ENCODE measurements around the gene SCO2.
A peak's percentile ranks its signal among the peaks of the same experiment; 100 is the strongest.

Gene SCO2

DNA sequence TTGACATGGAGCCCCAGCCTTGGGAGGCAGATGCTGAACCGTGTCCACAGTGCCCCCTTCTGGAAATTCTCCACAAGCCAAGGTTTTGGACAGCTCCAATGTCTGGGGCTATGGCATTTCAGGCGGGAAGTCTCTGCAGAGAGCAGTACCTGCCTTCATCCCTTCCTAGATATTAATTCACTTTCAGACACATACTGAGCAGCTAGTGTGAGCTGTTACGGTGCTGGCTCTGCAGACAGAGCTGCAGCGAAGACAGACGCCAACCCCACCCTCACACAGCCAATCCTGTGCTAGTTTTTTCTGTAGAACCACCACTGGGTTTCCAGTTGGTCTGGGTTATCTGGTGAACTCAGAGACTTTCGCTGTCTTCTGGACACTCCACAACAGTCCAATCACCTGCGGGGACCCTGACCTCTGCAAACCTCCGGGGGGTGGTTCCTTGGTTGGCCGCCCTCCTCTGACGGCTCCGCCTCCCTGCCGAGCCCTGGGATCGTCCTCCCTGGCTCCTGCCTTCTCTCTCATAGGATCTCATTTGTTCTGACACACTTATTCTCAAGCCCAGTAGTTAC lies 27.0 kb downstream of the SCO2 start:
- DNase-seq (ENCODE audit: low read depth), result peak; percentile 31

DNA sequence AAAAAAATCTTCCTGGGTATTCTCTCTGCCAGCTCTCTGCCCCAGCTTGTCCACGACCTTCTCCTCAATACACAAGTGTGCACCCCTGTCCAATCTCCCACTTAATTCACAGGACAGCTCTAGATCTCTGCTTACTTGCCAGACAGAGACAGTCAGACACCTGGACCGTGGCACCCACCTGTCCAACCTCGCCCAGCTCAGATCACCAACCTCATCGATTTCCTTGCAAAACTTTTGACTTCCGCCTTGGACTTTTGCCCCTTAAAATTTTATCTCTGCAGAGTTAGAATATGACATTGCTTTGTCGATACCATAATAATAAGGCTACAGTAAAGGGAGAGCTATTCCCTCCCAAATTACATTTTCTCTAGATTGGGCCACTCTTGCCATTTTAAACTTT lies 28.3 kb downstream of the SCO2 start:
- DNase-seq (ENCODE audit: low read depth), result no peak

DNA sequence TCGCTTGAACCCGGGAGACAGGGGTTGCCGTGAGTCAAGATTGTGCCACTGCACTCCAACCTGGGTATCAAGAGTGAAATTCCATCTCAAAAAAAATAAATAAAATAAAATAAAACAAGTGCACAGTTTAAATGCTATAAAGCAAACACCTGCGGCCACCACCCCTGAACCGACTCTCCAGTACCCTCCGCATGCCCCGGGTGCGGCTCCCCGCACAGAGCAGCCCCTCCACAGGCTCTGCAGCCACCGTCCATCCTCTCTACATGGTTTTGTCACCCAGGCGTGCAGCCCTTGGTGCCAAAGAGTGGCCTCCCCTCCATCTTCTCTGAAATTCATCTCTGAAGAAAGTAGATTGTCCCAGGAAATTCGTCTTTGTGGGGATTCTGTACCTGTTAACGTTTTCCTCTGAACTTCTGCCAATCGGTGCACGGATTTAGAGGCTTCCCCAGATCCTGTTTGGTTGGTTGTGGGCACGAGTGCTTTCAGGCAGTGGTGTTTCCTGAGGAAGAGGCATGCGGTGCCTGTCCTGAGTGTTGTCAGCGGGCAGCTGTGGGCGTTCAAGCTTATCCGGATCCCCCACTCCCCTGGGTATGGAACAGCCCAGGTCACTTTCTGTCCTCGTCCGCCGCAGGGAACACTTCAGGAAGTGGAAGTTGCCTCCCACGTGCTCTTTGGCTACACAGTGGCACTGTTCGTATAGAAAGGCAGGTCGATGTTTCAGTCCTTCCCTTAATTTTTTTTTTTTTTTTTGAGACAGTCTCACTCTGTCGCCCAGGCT lies 34.7 kb downstream of the SCO2 start:
- DNase-seq (ENCODE audit: low read depth), result no peak

DNA sequence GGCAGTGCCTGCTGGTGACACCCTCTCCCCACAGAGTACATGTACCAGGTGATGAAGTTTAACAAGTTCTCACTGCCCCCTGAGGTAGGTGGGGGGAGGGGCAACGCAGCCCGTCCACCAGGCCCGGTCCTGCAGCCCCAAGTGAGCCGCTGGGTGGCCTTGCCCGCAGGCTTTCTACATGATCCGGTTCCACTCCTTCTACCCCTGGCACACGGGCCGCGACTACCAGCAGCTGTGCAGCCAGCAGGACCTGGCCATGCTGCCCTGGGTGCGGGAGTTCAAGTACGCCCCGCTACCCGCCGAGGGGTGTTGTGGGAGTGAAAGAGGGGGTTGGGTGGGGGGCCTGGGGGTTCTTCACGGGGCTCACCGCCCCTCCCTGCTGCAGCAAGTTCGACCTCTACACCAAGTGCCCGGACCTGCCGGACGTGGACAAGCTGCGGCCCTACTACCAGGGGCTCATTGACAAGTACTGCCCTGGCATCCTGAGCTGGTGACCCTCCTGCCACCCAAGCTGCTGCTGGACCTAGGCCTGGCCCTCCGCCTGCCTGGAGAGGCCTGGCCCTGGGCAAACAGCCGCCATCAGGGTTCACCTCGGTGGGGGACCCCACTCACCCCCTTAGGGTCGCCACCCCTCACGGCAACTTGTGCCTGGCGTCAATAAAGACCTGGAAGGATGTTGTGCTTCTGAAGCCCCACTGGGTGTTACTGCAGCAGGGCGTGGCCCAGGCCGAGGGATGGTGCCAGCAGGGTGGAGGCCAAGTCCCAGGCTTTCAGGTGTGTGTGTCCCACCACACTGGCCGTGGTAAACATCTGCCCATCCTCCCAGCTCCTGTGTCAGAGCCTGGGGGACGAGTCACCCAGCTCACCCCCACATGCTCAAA lies 35.8 kb downstream of the SCO2 start:
- DNase-seq (ENCODE audit: low read depth), result no peak

- DNase-seq (ENCODE audit: low read depth), result no peak
These were observed 36.5 kb downstream of the SCO2 start for GRCh38 chr22:50488886-50489285.

DNA sequence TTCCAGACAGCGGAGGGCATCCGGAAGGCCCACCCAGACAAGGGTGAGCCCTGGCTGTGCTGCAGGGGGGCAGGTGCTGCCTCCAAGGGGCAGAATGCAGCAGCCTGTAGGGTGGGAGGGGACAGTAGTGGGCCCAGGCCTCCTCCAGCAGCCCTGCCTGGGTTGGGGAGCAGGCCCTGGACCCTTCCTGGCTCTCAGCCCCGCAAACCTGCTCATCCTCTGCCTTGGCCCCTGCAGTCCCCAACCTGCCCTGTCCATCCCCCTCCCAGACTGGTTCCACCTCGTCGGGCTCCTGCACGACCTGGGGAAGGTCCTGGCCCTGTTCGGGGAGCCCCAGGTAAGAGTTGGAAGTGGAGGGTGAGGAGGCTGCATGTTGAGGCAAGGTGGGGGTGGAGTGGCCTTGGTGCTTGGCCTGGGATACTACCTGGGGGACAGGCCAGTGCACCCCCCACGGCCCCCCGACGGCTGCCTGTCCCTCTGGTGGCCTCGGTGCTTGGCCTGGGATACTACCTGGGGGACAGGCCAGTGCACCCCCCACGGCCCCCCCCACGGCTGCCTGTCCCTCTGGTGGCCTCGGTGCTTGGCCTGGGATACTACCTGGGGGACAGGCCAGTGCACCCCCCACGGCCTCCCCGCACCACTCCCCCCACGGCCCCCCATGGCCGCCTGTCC lies 37.3 kb downstream of the SCO2 start:
- no peak for DNase-seq (ENCODE audit: low read depth)

- DNase-seq (ENCODE audit: low read depth), result no peak
These were observed 38.0 kb downstream of the SCO2 start for GRCh38 chr22:50487290-50488005.

GRCh38 chr22:50486561-50487289 lies 38.7 kb downstream of the SCO2 start, which contains the start of gene MIOX:
TSS of gene MIOX (plus strand) at chr22:50486859. CDS start at chr22:50486898, 39 bp downstream.
- no peak for DNase-seq (ENCODE audit: low read depth)

DNA sequence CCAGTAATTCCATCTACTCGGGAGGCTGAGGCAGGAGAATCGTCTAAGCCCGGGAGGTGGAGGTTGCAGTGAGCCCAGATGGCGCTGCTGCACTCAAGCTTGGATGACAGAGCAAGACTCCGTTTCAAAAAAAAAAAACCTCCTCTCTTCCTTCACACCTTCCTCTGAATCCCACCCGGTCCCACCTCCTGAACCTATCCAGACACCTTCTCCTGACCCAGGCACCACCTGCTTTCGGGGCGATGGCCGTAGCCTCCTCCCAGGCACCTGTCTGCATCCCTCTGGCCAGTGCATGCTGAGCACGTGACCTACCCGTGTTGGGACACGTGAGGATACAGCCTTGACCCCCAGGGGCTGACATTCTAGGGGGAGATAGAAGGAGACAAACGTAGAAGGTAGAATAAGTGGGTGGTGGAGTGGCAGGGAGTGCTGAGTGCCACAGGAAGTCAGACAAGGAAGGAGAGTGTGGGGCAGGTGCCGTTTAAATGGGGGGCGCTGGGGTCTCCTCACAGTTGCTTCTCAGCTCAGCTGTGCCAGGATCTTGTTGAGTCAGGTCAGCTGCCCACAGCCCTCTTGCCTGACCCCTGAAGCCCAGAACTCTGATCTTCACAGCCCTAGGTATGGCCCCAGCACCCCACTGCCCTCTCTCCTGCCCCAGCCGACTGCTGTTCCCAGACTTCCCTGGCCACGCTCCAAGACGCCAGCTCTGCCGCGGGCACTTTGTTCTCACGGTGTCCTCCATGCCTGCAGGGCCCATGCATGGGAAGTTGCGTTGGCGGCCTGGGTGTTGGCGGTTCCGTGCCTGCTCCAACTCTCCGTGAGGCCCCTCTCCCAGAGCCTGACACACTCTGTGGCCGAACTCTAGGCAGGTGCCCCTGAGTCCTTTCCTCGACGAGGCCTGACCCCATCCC lies 39.9 kb downstream of the SCO2 start:
- no peak for DNase-seq (ENCODE audit: low read depth)

GRCh38 chr22:50483977-50484853 lies 41.2 kb downstream of the SCO2 start:
- no peak for DNase-seq (ENCODE audit: low read depth)

- DNase-seq (ENCODE audit: low read depth), result no peak
These were observed 41.8 kb downstream of the SCO2 start for GRCh38 chr22:50483556-50483955.

DNA sequence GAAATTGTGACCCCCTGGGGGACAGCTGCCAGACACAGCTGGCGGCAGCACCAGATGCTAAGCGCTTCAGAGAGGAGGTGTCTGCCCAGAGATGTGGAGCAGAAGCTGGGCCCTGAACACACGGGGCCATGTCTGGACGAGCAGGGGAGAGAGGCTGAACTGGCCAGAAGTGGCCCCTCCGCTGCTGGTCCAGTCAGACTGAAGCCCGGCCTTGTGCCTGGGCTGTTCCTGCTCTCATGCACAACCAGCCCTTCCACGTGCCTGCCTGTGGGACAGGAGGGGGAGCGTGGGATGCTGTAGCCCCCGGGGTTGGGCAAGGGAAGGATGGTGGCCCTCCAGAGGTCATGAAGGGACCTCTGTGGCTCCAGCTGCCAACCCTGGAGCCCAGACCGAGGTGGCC lies 42.3 kb downstream of the SCO2 start:
- DNase-seq (ENCODE audit: low read depth), result no peak

DNA sequence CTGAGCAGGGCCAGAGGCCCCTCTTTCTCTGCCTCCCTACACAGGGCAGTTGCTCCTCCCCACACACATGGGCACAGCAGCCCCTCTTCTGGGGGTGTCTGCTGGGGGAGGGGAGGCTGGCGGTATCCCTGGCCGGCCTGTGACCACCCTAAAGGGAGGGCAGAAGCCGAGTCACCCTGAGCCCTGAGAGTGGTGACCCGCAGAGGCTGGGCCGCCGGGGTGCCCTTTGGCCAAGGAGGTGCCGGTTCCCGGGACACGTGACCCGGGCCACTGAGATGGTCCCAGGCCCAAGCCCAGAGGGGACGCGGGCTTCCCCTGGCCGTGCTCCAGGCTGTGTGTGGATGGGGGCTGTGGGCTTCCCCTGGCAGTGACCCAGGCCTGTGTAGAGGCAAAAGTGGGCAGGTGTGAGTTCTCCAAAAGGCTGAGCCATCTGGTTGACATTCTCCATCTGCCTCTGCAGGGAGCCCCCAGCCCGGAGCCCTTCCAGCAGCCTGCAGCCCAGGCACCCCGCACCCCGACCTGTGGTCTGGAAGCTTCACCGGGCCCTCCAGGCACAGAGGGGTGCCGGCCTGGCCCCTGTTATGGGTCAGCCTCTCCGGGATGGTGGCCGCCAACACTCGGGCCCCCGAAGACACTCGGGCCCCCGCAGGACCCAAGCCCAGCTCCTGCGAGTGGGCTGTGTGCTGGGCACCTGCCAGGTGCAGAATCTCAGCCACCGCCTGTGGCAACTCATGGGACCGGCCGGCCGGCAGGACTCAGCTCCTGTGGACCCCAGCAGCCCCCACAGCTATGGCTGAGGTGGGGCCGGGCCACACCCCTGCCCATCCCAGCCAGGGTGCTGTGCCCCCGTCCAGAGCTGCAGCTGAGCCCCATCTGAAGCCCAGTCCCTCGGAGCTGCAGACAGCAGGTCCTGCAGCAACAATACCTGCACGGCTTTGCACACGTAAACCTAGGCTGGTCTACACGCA lies 43.0 kb downstream of the SCO2 start:
- no peak for DNase-seq (ENCODE audit: low read depth)

DNA sequence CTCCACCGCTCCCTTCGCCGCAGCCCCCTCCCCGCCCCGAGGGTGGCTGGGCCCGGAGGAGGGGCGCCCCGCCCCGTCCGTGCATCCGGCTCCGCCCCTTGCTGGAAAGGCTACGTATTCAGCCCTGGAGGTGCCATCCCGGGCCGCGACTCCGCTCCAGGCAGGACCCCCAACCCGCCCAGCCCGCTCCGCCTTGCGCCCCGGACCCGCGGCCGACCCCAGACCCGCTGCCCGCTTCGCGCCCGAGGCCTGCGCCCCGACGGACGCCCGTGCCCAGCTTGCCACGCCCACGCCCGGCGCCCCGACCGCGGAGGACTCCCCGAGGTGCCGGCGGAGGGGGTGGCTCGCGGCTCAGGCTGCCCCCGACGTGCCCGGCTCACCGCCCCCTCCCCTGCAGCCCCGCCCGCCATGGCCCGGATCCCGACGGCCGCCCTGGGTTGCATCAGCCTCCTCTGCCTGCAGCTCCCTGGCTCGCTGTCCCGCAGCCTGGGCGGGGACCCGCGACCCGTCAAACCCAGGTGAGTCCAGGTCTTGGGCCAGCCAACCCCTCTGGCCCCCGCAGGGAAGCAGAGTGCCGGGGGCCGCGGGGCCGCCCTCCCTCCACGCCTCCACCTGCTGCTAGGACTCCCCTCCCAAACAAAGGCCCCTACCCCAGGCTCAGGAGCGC lies 43.8 kb downstream of the SCO2 start, which contains the start of gene ADM2:
Gene ADM2 (plus strand): TSS at position 104 of the 667 bp plus-strand sequence. CDS start 305 bp downstream, at position 409.
- DNase-seq (ENCODE audit: low read depth), result no peak

GRCh38 chr22:50481045-50481439 lies 44.4 kb downstream of the SCO2 start:
- DNase-seq (ENCODE audit: low read depth), result no peak

DNA sequence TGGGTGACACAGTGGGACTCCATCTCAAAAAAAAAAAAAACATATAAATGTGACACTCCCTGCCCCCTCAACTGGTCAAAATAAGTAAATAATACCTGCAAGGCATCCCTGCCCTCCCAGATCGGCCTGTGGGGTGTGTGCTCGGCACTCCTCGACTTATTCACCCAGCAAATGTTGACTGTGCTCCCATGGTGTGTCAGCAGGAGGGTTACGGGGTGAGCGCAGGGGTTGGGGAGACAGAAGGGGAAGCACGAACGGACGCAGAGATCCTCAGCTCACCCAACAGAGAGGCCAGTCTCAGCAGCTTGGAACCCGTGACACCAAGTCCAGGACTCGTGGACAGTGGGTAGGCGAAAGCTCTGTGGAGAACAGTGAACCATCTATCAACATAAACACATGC lies 45.7 kb downstream of the SCO2 start:
- no peak for DNase-seq (ENCODE audit: low read depth)

DNA sequence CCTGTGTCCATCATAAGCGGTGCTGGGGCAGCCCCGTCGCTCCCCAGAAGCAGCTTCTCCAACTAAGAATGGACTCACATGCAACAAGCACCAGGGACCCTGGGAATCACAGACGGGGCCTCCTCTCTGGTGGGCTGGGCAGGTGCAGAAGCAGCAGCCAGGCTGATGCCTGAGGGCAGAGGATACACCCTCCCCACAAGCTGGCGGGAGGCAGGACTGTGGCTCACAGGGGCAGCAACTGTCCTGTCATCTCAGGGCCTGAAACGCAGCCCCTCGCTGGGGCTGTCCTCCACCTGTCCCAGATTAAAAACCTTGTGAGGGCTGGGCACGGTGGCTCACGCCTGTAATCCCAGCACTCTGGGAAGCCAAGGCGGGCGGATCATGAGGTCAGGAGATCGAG lies 47.5 kb downstream of the SCO2 start:
- DNase-seq (ENCODE audit: low read depth), result no peak

All from fibroblast of the conjunctiva (primary cell).